PC-3 (cell line): ENCODE data around the gene GDF3.

Source experiments
- EZH2 ChIP-seq: fragments of 300-600 bp; sonication (generic); IDR thresholded peaks from one replicate; pipeline ENCODE4 v1.6.1; 2017; ENCODE audit warnings: antibody characterized with exemption, mild to moderate bottlenecking, low read length; ENCODE audit not compliant: unreplicated experiment
- EZH2phosphoT487 ChIP-seq: fragments of 300-600 bp; sonication (generic); IDR thresholded peaks from 2 replicates; pipeline ENCODE4 v1.6.1; 2018; ENCODE audit warnings: mild to moderate bottlenecking, antibody characterized with exemption, low read length, borderline replicate concordance
- TF ChIP-seq, protein P1 (sequence below): fragments of 300-600 bp; sonication (generic); conservative IDR thresholded peaks from 2 replicates; pipeline ENCODE4 v1.5.1; 2017; ENCODE audit warnings: antibody characterized with exemption, low read depth, mild to moderate bottlenecking, low read length

DNA sequence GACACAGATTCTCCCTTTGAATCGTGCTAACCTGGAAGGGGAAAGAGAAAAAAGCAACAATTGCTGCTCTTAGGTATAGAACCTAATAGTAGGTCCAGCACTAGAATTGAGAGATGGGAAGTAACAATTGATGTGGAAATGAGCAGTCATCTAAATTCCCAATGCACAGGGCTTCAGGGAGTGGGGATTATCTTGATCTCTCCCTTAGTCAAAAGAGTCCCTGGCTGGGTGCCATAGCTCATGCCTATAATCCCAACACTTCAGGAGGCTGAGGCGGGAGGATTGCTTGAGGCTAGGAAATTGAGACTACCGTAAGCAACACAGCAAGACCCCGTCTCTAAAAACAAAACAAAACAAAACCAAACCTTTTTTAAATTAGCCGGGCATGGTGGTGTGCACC, 33.8 kb downstream of the GDF3 start:
- TF ChIP-seq, protein P1, sequence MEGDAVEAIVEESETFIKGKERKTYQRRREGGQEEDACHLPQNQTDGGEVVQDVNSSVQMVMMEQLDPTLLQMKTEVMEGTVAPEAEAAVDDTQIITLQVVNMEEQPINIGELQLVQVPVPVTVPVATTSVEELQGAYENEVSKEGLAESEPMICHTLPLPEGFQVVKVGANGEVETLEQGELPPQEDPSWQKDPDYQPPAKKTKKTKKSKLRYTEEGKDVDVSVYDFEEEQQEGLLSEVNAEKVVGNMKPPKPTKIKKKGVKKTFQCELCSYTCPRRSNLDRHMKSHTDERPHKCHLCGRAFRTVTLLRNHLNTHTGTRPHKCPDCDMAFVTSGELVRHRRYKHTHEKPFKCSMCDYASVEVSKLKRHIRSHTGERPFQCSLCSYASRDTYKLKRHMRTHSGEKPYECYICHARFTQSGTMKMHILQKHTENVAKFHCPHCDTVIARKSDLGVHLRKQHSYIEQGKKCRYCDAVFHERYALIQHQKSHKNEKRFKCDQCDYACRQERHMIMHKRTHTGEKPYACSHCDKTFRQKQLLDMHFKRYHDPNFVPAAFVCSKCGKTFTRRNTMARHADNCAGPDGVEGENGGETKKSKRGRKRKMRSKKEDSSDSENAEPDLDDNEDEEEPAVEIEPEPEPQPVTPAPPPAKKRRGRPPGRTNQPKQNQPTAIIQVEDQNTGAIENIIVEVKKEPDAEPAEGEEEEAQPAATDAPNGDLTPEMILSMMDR: no peak
- no peak for TF ChIP-seq EZH2
- TF ChIP-seq EZH2phosphoT487: no peak
